ENCODE data around the gene SPATA32.
"Not testable (repeated sequence)": the region's sequence is repeated elsewhere in the genome, so short reads cannot be mapped to it uniquely, and the experiment has no call there.

Gene SPATA32

DNA sequence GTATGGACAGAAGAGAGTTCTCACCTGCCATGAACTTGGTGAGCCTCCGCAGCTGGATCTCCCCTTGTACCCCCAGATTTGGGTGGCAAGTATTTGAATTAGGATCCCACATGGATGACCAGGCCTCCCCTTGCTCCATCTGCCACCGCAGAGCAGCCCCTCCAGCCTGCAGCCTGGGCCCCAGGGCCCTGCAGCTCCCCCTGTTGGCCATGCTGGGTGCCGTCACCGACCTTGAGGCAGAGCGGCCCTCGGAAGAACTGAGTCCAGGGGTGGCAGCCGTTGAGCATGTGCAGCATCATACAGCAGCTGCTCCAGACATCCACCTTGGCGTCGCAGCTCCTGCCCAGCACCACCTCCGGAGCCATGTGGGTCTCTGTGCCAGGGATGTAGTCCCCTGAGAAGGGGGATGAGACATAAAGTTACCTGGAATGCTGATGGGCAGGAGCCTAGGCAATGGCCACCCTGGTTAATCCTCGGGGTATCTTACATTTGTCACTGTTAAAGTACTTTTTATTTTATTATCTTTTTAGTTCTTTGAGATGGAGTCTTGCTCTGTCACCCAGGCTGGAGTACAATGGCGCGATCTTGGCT is 9.0 kb upstream of the SPATA32 start:
- DNase-seq: peak; percentile 26 to 58 (median 39)

GRCh38 chr17:45269912-45270311 is 8.0 kb upstream of the SPATA32 start:
- no peak for DNase-seq

DNA sequence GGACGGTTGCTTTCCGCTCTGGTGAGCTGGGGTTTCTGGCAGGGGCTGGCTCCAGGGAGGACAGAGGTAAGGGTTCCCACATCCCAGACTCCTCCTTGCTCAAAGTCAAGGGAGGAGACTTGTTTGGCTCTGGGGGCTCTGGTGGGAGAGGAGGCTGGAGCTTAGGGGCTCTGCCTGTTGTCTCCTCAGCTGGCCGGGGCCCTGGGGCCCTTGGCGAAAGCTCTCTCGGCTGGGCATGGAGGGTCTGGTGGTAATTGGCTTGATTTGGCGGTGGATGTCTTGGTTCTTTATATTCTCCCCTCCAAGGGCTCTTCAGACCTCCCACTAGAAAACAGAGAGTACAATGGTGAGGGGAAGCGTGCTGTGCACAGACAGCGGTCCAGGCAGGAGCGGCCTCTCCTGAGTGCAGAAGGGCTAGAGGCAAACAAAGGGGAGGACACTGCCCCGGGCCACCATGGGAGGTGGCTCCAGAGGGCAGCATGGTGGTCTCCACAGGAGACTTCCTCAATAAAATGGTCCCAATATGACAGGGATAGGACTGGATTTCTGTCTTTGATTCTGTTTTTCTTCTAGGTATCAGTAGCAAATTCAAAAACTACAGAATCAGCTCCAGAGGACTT is 5.7 kb upstream of the SPATA32 start:
- DNase-seq: no peak

DNA sequence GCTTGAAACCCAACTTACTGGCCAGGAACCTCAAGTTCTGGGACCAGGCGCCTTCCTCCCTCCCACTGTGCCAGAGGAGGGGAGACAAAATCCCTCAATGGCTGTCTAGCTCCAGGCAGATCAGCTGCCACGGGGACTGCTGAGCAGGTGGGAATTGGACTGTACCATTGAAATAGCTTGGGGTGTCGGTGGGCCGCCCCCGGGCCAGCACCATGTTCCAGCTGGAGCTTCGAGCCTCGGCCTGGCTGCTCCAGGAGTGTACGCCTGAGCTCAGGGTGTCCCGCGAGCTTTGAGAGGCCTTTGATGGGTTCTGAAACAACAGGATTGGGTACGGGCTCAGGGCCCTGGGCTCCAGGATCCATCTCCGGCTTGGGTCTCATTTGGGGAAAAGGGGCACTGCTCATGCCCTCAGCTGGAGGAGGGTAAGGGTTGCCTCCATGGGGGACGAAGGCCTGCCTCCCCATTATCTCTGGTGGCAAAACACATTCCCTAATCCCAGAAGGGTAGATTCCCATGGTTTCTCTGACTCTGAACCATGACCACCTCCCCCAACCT is 4.6 kb upstream of the SPATA32 start:
- no peak for DNase-seq

- peak; percentile 39 to 70 (median 56) for DNase-seq
These were observed 3.9 kb upstream of the SPATA32 start for GRCh38 chr17:45265821-45266220.

DNA sequence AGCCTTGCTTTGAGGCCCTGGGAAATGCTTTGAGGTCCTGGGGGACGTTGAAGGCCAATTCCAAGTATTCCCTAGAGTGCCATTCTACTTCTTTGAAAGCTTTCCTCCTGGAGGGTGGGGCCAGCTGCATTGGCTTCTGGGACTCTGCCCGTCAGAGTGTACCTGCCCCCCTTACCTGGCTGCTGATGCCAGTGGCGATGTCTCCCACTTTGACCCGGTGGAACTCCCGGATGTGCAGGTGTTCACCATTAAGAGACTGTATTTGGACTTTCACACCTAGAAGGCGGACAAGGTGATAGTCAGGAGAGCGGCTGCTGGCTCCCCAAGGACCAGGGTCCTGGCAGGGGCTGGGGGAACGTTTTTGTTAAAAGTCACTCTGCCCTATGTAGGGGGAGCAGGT is 3.1 kb upstream of the SPATA32 start:
- no peak for DNase-seq

GRCh38 chr17:45264430-45264829 is 2.5 kb upstream of the SPATA32 start:
- DNase-seq: no peak

GRCh38 chr17:45263477-45263860 is 1.6 kb upstream of the SPATA32 start:
- no peak for DNase-seq

DNA sequence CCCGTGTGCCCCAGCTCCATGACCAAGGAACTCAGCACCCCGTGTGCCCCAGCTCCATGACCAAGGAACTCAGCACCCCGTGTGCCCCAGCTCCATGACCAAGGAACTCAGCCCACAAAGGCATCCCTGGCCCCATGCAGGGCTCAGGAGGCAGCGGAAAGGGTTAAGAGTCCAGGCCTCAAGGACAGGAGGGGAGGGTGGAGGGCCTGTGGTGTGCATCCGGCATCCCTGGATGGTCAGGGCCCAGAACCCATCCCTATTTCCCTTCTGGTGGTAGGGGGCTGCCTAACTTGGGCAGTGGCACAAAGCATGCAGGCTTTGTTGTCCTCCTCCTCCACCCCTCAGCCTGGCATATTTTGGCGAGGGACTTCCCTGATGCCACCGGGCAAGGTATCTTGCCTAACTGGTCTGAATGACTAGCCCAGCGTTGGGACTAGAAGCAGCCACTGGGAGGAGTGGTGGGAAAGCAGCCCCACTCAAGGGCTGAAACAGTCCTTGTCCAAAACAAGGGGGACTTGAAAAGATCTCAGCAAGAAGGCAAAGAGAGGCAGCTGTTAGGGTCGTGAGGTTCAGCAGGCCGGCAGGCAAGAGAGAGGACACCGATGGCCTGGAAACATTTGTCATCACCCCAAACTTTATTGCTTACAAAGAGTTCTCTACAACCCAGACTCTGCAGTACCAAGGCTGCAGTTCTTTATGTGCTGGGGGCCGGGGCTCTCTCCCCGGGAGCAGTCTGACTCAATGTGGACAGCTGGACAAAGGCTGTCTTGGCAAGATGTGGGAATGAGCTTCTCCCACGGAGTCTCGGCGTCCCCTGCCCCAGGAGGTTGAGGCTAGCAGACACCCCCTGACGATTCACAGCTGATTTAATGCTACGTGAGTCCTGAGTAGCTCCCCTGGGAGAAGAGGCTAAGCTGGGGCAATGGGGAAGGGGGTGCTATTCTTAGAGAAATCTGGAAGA is 902 bp upstream of the SPATA32 start:
- DNase-seq: no peak

GRCh38 chr17:45260204-45260783 is 1.6 kb downstream of the SPATA32 start:
- DNase-seq: no peak

GRCh38 chr17:45258981-45259380 is 2.9 kb downstream of the SPATA32 start:
- peak; percentile 40 to 77 (median 70) for DNase-seq

DNA sequence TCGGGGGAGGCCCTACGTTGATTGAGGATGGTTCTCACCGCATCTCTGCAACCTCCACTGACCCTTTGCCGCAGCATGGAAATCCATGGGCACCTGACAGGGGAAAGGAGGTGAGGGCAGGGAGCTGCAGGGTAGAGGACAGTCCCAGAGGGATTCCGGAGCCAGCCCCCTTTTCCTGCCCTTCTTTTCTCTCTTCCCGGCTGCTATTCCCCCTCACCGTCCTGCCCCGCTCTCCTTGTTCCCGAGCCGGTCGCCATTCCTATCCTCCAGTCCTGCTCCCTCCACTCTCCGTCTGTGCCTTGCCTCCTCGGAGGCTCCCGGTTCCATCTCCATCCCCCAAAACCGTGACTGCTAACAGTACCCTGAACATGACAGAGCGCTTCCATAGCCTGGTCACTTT is 4.8 kb downstream of the SPATA32 start:
- no peak for DNase-seq

GRCh38 chr17:45256114-45256966 is 5.6 kb downstream of the SPATA32 start:
- DNase-seq: peak in 3 of 4 experiments; percentile 24 to 37 (median 28)

- no peak for DNase-seq
These were observed 6.5 kb downstream of the SPATA32 start for GRCh38 chr17:45255358-45255757.

DNA sequence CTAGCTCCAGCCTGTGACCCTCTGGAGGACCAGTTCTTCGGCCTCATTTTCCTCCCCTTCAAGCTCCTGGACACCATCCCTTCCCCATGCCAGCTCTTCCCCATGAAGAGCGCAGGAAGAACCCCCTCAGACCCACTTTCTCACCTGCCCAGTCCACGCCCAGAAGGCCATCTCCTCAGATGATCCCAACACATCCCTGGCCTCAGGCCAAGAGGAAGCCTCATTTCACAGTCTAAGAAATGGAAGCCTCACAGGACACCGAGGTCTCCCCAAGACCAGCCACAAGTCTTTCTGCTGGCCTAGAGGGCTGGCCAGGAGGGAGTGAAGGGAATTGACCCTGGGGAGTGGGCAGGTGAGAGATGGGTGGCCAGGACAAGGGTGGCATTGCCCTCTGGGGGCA is 8.0 kb downstream of the SPATA32 start:
- no peak for DNase-seq

- DNase-seq: not testable (repeated sequence)
These were observed 8.7 kb downstream of the SPATA32 start for GRCh38 chr17:45253237-45253636.

DNA sequence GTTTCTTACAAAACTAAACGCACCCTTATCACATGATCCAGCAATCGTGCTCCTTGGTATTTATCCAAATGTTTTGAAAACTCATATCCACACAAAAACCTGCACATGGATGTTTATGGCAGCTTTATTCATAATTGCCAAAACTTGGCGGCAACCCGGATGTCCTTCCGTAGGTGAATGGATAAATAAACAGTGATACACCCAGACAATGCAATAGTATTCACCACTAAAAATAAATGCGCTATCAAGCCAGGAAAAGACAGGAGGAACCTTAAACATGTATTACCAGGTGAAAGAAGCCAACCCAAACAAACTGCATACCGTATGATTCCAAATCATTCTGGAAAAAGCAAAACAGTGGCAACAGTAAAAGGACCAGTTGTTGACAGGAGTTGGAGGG is 10.0 kb downstream of the SPATA32 start:
- no peak for DNase-seq

DNA sequence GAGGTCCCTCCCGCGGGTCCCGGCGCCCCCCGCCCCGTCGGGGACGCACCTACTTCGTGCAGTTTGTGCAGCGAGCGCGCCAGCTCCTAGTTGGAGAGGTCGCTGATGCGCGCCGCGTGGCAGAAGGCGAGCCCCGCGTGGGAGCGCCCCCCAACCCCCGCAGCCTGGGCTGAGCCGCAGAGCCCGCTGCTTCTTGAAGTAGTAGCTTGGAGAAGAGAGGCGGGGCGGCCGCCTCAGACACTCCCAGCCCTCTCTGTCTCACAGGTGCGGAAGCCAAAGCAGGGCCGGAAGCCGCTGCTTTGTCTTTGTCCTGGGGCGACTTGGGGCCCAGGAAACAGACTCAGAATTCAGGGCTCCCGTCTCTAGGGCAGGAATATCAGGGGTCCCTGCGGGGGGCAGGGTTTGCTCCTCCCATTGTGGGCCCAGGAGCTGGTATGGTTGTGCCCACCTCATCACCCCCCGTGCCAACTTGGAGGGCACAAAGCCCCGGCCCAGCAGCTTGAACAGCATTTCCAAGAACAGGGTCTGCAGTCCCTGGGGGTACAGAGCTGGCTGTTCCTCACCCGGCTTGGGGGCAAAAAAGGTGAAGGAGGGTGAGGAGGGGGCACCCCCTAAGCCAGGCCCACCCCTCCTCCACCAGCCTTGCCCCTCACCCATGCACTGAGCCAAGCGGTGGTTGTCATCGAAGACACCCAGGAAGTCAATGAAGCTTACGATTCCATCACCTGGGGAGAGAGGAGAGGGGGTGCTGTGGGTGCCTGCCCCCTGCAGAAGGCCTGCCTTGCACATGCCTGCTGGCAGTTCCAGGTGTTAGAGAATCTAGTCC is 13.5 kb downstream of the SPATA32 start:
- DNase-seq: peak in 2 of 4 experiments; percentile 51 to 54

- DNase-seq: peak; percentile 83 to 92 (median 86)
These were observed 14.3 kb downstream of the SPATA32 start for GRCh38 chr17:45247429-45248131.

DNA sequence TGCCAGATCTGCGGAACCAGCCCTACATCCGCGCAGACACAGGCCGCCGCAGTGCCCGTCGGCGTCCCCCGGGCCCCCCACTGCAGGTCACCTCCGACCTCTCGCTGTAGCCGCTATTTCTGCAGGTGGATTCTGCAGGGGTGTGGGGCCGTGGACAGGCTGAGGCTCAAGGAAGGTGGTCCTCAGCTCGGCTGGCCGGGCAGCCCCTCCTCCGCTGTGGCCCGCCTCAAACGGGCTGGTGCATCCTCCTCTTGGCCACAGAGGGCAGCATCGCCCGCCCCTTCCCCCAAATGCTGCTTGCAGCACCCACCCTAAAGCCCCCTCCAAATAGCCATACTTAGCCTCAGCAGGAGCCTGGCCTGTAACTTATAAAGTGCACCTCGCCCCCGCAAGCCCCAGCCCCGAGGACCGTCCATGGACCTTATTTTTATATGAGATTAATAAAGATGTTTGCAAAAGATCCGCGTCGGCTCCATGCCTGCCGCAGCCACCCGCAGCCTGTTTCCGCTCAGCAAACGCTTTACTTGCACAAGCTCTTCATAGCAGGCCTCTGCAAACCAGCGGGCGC is 14.9 kb downstream of the SPATA32 start:
- no peak for DNase-seq
